Measurements from ENCODE around the gene BHLHE40. TPM values are rescaled to one million over a fixed set of nuclear protein-coding genes. Genes with fewer than 3 reads are reported as not detected.
A peak's percentile ranks its signal among the peaks of the same experiment; 100 is the strongest.

Gene BHLHE40
- polyA plus RNA-seq, 3 donors: 20.2 to 167 (median 23.4) TPM

DNA sequence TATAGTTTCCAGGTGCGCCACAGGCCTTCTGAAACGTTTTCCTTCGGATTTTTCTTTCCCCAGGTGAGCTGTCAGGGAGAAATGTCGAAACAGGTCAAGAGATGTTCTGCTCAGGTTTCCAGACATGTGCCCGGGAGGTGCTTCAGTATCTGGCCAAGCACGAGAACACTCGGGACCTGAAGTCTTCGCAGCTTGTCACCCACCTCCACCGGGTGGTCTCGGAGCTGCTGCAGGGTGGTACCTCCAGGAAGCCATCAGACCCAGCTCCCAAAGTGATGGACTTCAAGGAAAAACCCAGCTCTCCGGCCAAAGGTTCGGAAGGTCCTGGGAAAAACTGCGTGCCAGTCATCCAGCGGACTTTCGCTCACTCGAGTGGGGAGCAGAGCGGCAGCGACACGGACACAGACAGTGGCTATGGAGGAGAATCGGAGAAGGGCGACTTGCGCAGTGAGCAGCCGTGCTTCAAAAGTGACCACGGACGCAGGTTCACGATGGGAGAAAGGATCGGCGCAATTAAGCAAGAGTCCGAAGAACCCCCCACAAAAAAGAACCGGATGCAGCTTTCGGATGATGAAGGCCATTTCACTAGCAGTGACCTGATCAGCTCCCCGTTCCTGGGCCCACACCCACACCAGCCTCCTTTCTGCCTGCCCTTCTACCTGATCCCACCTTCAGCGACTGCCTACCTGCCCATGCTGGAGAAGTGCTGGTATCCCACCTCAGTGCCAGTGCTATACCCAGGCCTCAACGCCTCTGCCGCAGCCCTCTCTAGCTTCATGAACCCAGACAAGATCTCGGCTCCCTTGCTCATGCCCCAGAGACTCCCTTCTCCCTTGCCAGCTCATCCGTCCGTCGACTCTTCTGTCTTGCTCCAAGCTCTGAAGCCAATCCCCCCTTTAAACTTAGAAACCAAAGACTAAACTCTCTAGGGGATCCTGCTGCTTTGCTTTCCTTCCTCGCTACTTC, 3.8 kb downstream of the BHLHE40 start:
- peaks cover 43% of the 10 kb centered on the region for H3K79me2 ChIP-seq (ENCODE audit: insufficient read depth, low read length)
- H3K27ac Mint-ChIP-seq: peak overlapping the region; percentile 83 to 91 (median 88)
- peak overlapping the region in 1 of 3 experiments; percentile 95 for H3K4me3 ChIP-seq (replicated peaks in 1 of 3; ENCODE audit: low read depth in 2 of 3, low read length in 3 of 3)
- no peaks in the 10 kb centered on the region for H3K27me3 ChIP-seq (ENCODE audit: control insufficient read depth in 2 of 2, insufficient read depth in 2 of 2, low read length in 2 of 2)
- H2AFZ ChIP-seq (ENCODE audit: insufficient read depth, low read depth, low read length, poor library complexity, severe bottlenecking): no peak overlapping the region
- H3K27ac ChIP-seq (ENCODE audit: low read depth in 1 of 2, low read length in 2 of 2): peak overlapping the region in 1 of 2 donors; percentile 68
- peaks cover 41 to 48% of the 10 kb centered on the region in 2 donors for H3K36me3 Mint-ChIP-seq
- peaks cover 0 to 7% (median 2%) of the 10 kb centered on the region in 3 donors for H3K27me3 Mint-ChIP-seq (ENCODE audit: low read depth in 3 of 3)
- no peak for TF ChIP-seq CTCF (IDR thresholded peaks at IDR 0.05)
- intact Hi-C loops (cut with micrococcal nuclease): loop anchor here in 1 of 2 donors (5.0 to 10.0 kb wide), 3 partner anchors 34 to 488 kb away; partner anchors contain the start of genes ARL8B and ITPR1
- H3K9me3 Mint-ChIP-seq: peaks cover 0 to 6% (median 0%) of the 10 kb centered on the region in 7 donors
- peaks cover 9 to 16% of the 10 kb centered on the region in 2 donors for H3K36me3 ChIP-seq (replicated peaks in 1 of 2; ENCODE audit: control insufficient read depth in 1 of 2, insufficient read depth in 2 of 2, low read length in 2 of 2)
- WGBS (ENCODE audit: insufficient coverage): 96% methylated on average over 33 of the region's 40 CpGs
- DNase-seq: no peak
- peaks cover 74 to 77% of the 10 kb centered on the region in 2 donors for H3K4me1 ChIP-seq (ENCODE audit: control insufficient read depth in 1 of 2, insufficient read depth in 2 of 2, low read length in 2 of 2)
- peak overlapping the region; percentile 44 for H3K9ac ChIP-seq (ENCODE audit: insufficient read depth, low read length, poor library complexity, severe bottlenecking)
- peak overlapping the region; percentile 88 for H3K4me2 ChIP-seq (replicated peaks; ENCODE audit: extremely low read depth, low read length, poor library complexity, severe bottlenecking)
- H3K9me3 ChIP-seq (replicated peaks in 1 of 2; ENCODE audit: control insufficient read depth in 1 of 2, insufficient read depth in 1 of 2, low read length in 2 of 2): no peaks in the 10 kb centered on the region
- H3K4me1 Mint-ChIP-seq: peaks cover 67% of the 10 kb centered on the region
- peak overlapping the region; percentile 56 to 100 for H3K4me3 Mint-ChIP-seq
- peaks cover 52% of the 10 kb centered on the region for H4K20me1 ChIP-seq (ENCODE audit: insufficient read depth, low read length)

GRCh38 chr3:4983739-4984510, 4.7 kb downstream of the BHLHE40 start:
- H3K4me3 ChIP-seq (replicated peaks in 1 of 3; ENCODE audit: low read depth in 2 of 3, low read length in 3 of 3): peak overlapping the region in 1 of 3 experiments; percentile 95
- H3K36me3 Mint-ChIP-seq: peaks cover 41 to 48% of the 10 kb centered on the region in 2 donors
- peak overlapping the region; percentile 5 to 68 for H3K27ac ChIP-seq (ENCODE audit: low read depth in 1 of 2, low read length in 2 of 2)
- peaks cover 0 to 6% (median 0%) of the 10 kb centered on the region in 7 donors for H3K9me3 Mint-ChIP-seq
- H3K27me3 ChIP-seq (ENCODE audit: control insufficient read depth in 2 of 2, insufficient read depth in 2 of 2, low read length in 2 of 2): no peaks in the 10 kb centered on the region
- H3K4me3 Mint-ChIP-seq: peak overlapping the region; percentile 56 to 69
- peaks cover 52% of the 10 kb centered on the region for H4K20me1 ChIP-seq (ENCODE audit: insufficient read depth, low read length)
- peaks cover 0 to 7% (median 3%) of the 10 kb centered on the region in 3 donors for H3K27me3 Mint-ChIP-seq (ENCODE audit: low read depth in 3 of 3)
- H3K79me2 ChIP-seq (ENCODE audit: insufficient read depth, low read length): peaks cover 43% of the 10 kb centered on the region
- peaks cover 73% of the 10 kb centered on the region for H3K4me1 Mint-ChIP-seq
- no peak overlapping the region for H2AFZ ChIP-seq (ENCODE audit: insufficient read depth, low read depth, low read length, poor library complexity, severe bottlenecking)
- H3K9me3 ChIP-seq (replicated peaks in 1 of 2; ENCODE audit: control insufficient read depth in 1 of 2, insufficient read depth in 1 of 2, low read length in 2 of 2): no peaks in the 10 kb centered on the region
- peaks cover 79 to 85% of the 10 kb centered on the region in 2 donors for H3K4me1 ChIP-seq (ENCODE audit: control insufficient read depth in 1 of 2, insufficient read depth in 2 of 2, low read length in 2 of 2)
- peak; percentile 87 to 95 (median 91) for DNase-seq
- H3K36me3 ChIP-seq (replicated peaks in 1 of 2; ENCODE audit: control insufficient read depth in 1 of 2, insufficient read depth in 2 of 2, low read length in 2 of 2): peaks cover 9 to 16% of the 10 kb centered on the region in 2 donors
- peak overlapping the region; percentile 83 to 92 (median 88) for H3K27ac Mint-ChIP-seq
- TF ChIP-seq CTCF (IDR thresholded peaks at IDR 0.05): no peak
- H3K4me2 ChIP-seq (replicated peaks; ENCODE audit: extremely low read depth, low read length, poor library complexity, severe bottlenecking): peak overlapping the region; percentile 88
- H3K9ac ChIP-seq (ENCODE audit: insufficient read depth, low read length, poor library complexity, severe bottlenecking): peak overlapping the region; percentile 44
- 12% methylated on average over 12 of the region's 16 CpGs for WGBS (ENCODE audit: insufficient coverage)
- intact Hi-C loops (cut with micrococcal nuclease): loop anchor here in 1 of 2 donors (5.0 to 10.0 kb wide), 3 partner anchors 33 to 489 kb away; partner anchors contain the start of genes ARL8B and ITPR1
